Chondrocyte (in vitro differentiated cells): ENCODE measurements around the gene DTNBP1. TPM values are rescaled to one million over a fixed set of nuclear protein-coding genes. Genes with fewer than 3 reads are reported as not detected.

Experiments used
- DNase-seq: peaks from one replicate; pipeline ENCODE4 v3.0.0; 2021; ENCODE audit warnings: mixed read lengths, low spot score
- H3K27ac Mint-ChIP-seq: one replicate; pipeline ENCODE4 v1.8.0; 2021; ENCODE audit warnings: mild to moderate bottlenecking, moderate library complexity, mixed read lengths; ENCODE audit not compliant: unreplicated experiment
- H3K27me3 Mint-ChIP-seq: 2 replicates; pipeline ENCODE4 v1.8.0; 2021; ENCODE audit warnings: low read depth, mixed read lengths
- H3K36me3 Mint-ChIP-seq: 2 replicates; pipeline ENCODE4 v1.8.0; 2021; ENCODE audit warnings: low read depth, mixed read lengths
- H3K4me1 Mint-ChIP-seq: 2 replicates; pipeline ENCODE4 v1.8.0; 2021; ENCODE audit warnings: low read depth, mild to moderate bottlenecking, mixed read lengths
- H3K4me3 Mint-ChIP-seq: one replicate; pipeline ENCODE4 v1.8.0; 2021; ENCODE audit warnings: mild to moderate bottlenecking, moderate library complexity, mixed read lengths; ENCODE audit not compliant: unreplicated experiment
- H3K9me3 Mint-ChIP-seq: 2 replicates; pipeline ENCODE4 v1.8.0; 2021; ENCODE audit warnings: low read depth, mixed read lengths
- CTCF ChIP-seq: fragments of 200-600 bp; sonication (generic); IDR thresholded peaks from 2 replicates; pipeline ENCODE4 v1.5.0; 2021; ENCODE audit warnings: antibody characterized with exemption, mild to moderate bottlenecking, moderate library complexity
- total RNA-seq: library from RNA; stranded (reverse); gene quantifications from 3 replicates; pipeline ENCODE4 v1.2.1, GENCODE V29; 2021

DTNBP1 gene
- total RNA-seq, 1 donor from 2014 or later: 18.0 TPM

- peaks cover 21% of the 10 kb centered on the region for H3K4me1 Mint-ChIP-seq
- no peak overlapping the region for H3K4me3 Mint-ChIP-seq
- no peak overlapping the region for H3K27ac Mint-ChIP-seq
- TF ChIP-seq CTCF: no peak
- DNase-seq: no peak
- H3K9me3 Mint-ChIP-seq: no peaks in the 10 kb centered on the region
- H3K27me3 Mint-ChIP-seq: no peaks in the 10 kb centered on the region
- H3K36me3 Mint-ChIP-seq: no peaks in the 10 kb centered on the region
These were observed 183.1 kb downstream of the DTNBP1 start for GRCh38 chr6:15479761-15480160.

GRCh38 chr6:15477746-15478145 lies 185.1 kb downstream of the DTNBP1 start:
- Mint-ChIP-seq H3K4me1 (peaks cover 30% of the 10 kb centered on the region), H3K4me3 (no peak overlapping the region), H3K36me3 (no peaks in the 10 kb centered on the region), H3K27me3 (no peaks in the 10 kb centered on the region), H3K9me3 (no peaks in the 10 kb centered on the region), H3K27ac (no peak overlapping the region)
- TF ChIP-seq CTCF: no peak
- DNase-seq: no peak

- Mint-ChIP-seq H3K27ac (peak overlapping the region; percentile 35), H3K36me3 (no peaks in the 10 kb centered on the region), H3K4me3 (no peak overlapping the region), H3K9me3 (no peaks in the 10 kb centered on the region), H3K27me3 (no peaks in the 10 kb centered on the region), H3K4me1 (peaks cover 34% of the 10 kb centered on the region)
- TF ChIP-seq CTCF: no peak
- DNase-seq: no peak
These were observed 186.0 kb downstream of the DTNBP1 start for GRCh38 chr6:15476631-15477380.

- Mint-ChIP-seq H3K9me3 (no peaks in the 10 kb centered on the region), H3K4me3 (no peak overlapping the region), H3K27me3 (no peaks in the 10 kb centered on the region), H3K4me1 (peaks cover 34% of the 10 kb centered on the region), H3K27ac (no peak overlapping the region), H3K36me3 (no peaks in the 10 kb centered on the region)
- no peak for DNase-seq
- TF ChIP-seq CTCF: no peak
These were observed 187.0 kb downstream of the DTNBP1 start for GRCh38 chr6:15475872-15476271.

DNA sequence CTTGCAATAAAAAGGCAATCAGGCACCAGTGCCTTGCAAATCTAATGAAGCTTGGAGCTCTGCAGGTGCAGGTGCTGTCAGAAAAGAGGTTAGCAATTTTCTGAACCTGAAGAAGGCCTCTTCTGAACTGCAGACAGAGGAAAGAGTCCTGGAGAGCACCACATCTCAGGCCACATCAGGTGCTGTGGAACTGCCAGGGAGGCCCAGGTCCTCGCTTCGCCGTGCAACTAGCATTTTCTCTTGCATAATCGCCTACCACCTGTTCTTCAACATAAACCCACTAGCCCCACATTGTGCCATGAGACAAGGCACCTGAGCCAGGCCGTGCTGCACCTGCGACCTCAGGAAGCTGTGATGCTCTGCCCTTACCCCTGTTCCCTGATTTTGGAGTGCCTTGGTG lies 187.6 kb downstream of the DTNBP1 start:
- Mint-ChIP-seq H3K4me3 (no peak overlapping the region), H3K4me1 (peaks cover 34% of the 10 kb centered on the region), H3K9me3 (no peaks in the 10 kb centered on the region), H3K36me3 (no peaks in the 10 kb centered on the region), H3K27ac (no peak overlapping the region), H3K27me3 (no peaks in the 10 kb centered on the region)
- TF ChIP-seq CTCF: no peak
- no peak for DNase-seq
